H1 (cell line): ENCODE data around the gene PDZRN3. TPM values are rescaled to one million over a fixed set of nuclear protein-coding genes. Genes with fewer than 3 reads are reported as not detected.

Experiments
- CTCF ChIA-PET: fragments of 300-600 bp; sonication (Branson Sonifier 250); formaldehyde crosslinking; loops from one replicate; lab custom pipeline; 2021; ENCODE audit not compliant: partially characterized antibody; lab: Charles Lee
- POLR2A ChIA-PET: fragments of 300-600 bp; sonication (Branson Sonifier 250); formaldehyde crosslinking; loops from one replicate; lab custom pipeline; 2021; ENCODE audit warnings: inconsistent platforms; ENCODE audit not compliant: partially characterized antibody; lab: Charles Lee
- DNase-seq, 2 experiments: peaks; one replicate each; pipeline versions ENCODE4 v3.0.0 to v3.0.0-alpha.2; 2010 to 2022; ENCODE audit warnings: low spot score in 2 of 2, low read depth in 1 of 2, mixed read lengths in 1 of 2
- FAIRE-seq: peaks from 2 replicates; lab custom pipeline; 2011; peaks lifted over from hg19 to GRCh38; lab: Jason Lieb, UNC
- H2AFZ ChIP-seq: 2 replicates; pipeline ENCODE4 v1.8.1; 2012; ENCODE audit warnings: low read length, inconsistent platforms
- H2AK5ac ChIP-seq: 2 replicates; pipeline ENCODE4 v1.6.1; 2013; ENCODE audit warnings: low read depth, low read length
- H2BK120ac ChIP-seq: replicated peaks from 2 replicates; pipeline ENCODE3; 2013; ENCODE audit warnings: low read depth, low read length, inconsistent platforms
- H2BK12ac ChIP-seq: 2 replicates; pipeline ENCODE4 v1.6.1; 2013; ENCODE audit warnings: low read depth, low read length
- H2BK15ac ChIP-seq: 2 replicates; pipeline ENCODE4 v1.6.1; 2013; ENCODE audit warnings: low read length
- H2BK20ac ChIP-seq: 2 replicates; pipeline ENCODE4 v1.6.1; 2013; ENCODE audit warnings: low read length
- H2BK5ac ChIP-seq: 2 replicates; pipeline ENCODE4 v1.6.1; 2013; ENCODE audit warnings: low read depth, low read length
- H3K14ac ChIP-seq: 2 replicates; pipeline ENCODE4 v1.6.1; 2013; ENCODE audit warnings: inconsistent platforms; ENCODE audit not compliant: insufficient read length
- H3K18ac ChIP-seq: 2 replicates; pipeline ENCODE4 v1.6.1; 2013; ENCODE audit warnings: low read length; ENCODE audit errors: extremely low read depth
- H3K23ac ChIP-seq: 2 replicates; pipeline ENCODE4 v1.6.1; 2013; ENCODE audit warnings: inconsistent platforms; ENCODE audit not compliant: insufficient read length
- H3K23me2 ChIP-seq: 2 replicates; pipeline ENCODE4 v1.6.1; 2013; ENCODE audit warnings: low read depth, low read length
- H3K27ac ChIP-seq: 2 replicates; pipeline ENCODE4 v1.6.1; 2011; ENCODE audit warnings: low read depth, low read length, inconsistent platforms
- H3K27me3 ChIP-seq, 4 experiments: replicated peaks in 1 of 4; 1 replicate in 1 of 4; 2 replicates in 3 of 4; pipeline versions ENCODE4 v1.6.1 to v1.8.1; 2011 to 2013; ENCODE audit warnings: low read length in 3 of 4, mild to moderate bottlenecking in 3 of 4, inconsistent platforms in 2 of 4, mixed read lengths in 2 of 4, moderate library complexity in 1 of 4; ENCODE audit not compliant: control insufficient read depth in 3 of 4, insufficient read depth in 3 of 4; ENCODE audit errors: extremely low read depth in 1 of 4
- H3K36me3 ChIP-seq, 4 experiments: 2 replicates each; pipeline versions ENCODE4 v1.6.1 to v1.8.1; 2011 to 2013; ENCODE audit warnings: mild to moderate bottlenecking in 4 of 4, low read length in 3 of 4, moderate library complexity in 2 of 4, control low read depth in 1 of 4, inconsistent platforms in 1 of 4; ENCODE audit not compliant: insufficient read depth in 4 of 4, control insufficient read depth in 2 of 4
- H3K4ac ChIP-seq: replicated peaks from 2 replicates; pipeline ENCODE3; 2013; ENCODE audit warnings: low read length, low read depth, mixed read lengths, inconsistent platforms; ENCODE audit not compliant: insufficient read length
- H3K4me1 ChIP-seq, 4 experiments: replicated peaks in 1 of 4; 1 replicate in 1 of 4; 2 replicates in 3 of 4; pipeline versions ENCODE4 v1.6.1 to v1.8.1; 2011 to 2013; ENCODE audit warnings: low read length in 3 of 4, inconsistent platforms in 2 of 4, mixed read lengths in 1 of 4; ENCODE audit not compliant: insufficient read depth in 4 of 4, control insufficient read depth in 3 of 4
- H3K4me2 ChIP-seq, 2 experiments: 2 replicates each; pipeline versions ENCODE4 v1.6.1 to v1.8.1; 2011 to 2013; ENCODE audit warnings: low read depth in 2 of 2, low read length in 2 of 2, control low read depth in 1 of 2, inconsistent platforms in 1 of 2, mild to moderate bottlenecking in 1 of 2; ENCODE audit not compliant: insufficient read depth in 1 of 2
- H3K4me3 ChIP-seq, 4 experiments: fragments of 200-600, 300-600 bp in 1 of 4; sonication (generic), shearing (Covaris generic), sonication (Bioruptor Twin) in 1 of 4; 2 replicates each; pipeline versions ENCODE4 v1.5.1 to v1.8.1; 2011 to 2016; ENCODE audit warnings: low read length in 4 of 4, low read depth in 3 of 4, control low read depth in 2 of 4, inconsistent platforms in 2 of 4, mild to moderate bottlenecking in 2 of 4, mixed read lengths in 1 of 4, moderate library complexity in 1 of 4; ENCODE audit not compliant: insufficient read depth in 2 of 4; ENCODE audit errors: extremely low read depth in 1 of 4
- H3K56ac ChIP-seq: replicated peaks from 2 replicates; pipeline ENCODE3; 2013; ENCODE audit warnings: low read depth, mild to moderate bottlenecking, mixed read lengths, low read length, inconsistent platforms; ENCODE audit not compliant: insufficient read length
- H3K79me1 ChIP-seq: 2 replicates; pipeline ENCODE4 v1.6.1; 2013; ENCODE audit warnings: low read depth, low read length, control low read depth
- H3K79me2 ChIP-seq, 2 experiments: 2 replicates each; pipeline versions ENCODE4 v1.6.1 to v1.8.1; 2012 to 2013; ENCODE audit warnings: low read length in 2 of 2, mild to moderate bottlenecking in 2 of 2, inconsistent platforms in 1 of 2; ENCODE audit not compliant: insufficient read depth in 2 of 2, control insufficient read depth in 1 of 2
- H3K9ac ChIP-seq, 4 experiments: replicated peaks in 1 of 4; 1 replicate in 1 of 4; 2 replicates in 3 of 4; pipeline versions ENCODE4 v1.6.1 to v1.8.1; 2011 to 2013; ENCODE audit warnings: low read depth in 3 of 4, low read length in 3 of 4, control low read depth in 2 of 4, mild to moderate bottlenecking in 2 of 4, moderate library complexity in 2 of 4, inconsistent platforms in 1 of 4; ENCODE audit errors: extremely low read depth in 1 of 4
- H3K9me3 ChIP-seq, 2 experiments: 2 replicates each; pipeline versions ENCODE4 v1.6.1 to v1.8.1; 2012 to 2013; ENCODE audit warnings: mild to moderate bottlenecking in 2 of 2, moderate library complexity in 2 of 2, control low read depth in 1 of 2, inconsistent platforms in 1 of 2, low read depth in 1 of 2, low read length in 1 of 2, mixed read lengths in 1 of 2; ENCODE audit not compliant: insufficient read depth in 2 of 2
- H4K20me1 ChIP-seq, 2 experiments: replicated peaks in 1 of 2; 2 replicates each; pipeline versions ENCODE3 to v1.8.1; 2011 to 2013; ENCODE audit warnings: inconsistent platforms in 2 of 2, low read length in 2 of 2, mild to moderate bottlenecking in 1 of 2; ENCODE audit not compliant: insufficient read depth in 2 of 2, control insufficient read depth in 1 of 2
- H4K5ac ChIP-seq: 2 replicates; pipeline ENCODE4 v1.6.1; 2013; ENCODE audit warnings: low read length, low read depth, mixed read lengths, inconsistent platforms; ENCODE audit not compliant: insufficient read length
- H4K8ac ChIP-seq: 2 replicates; pipeline ENCODE4 v1.8.0; 2013; ENCODE audit warnings: mild to moderate bottlenecking, moderate library complexity, low read length, inconsistent platforms; ENCODE audit not compliant: insufficient read depth; ENCODE audit errors: extremely low read depth
- H4K91ac ChIP-seq: replicated peaks from 2 replicates; pipeline ENCODE3; 2013; ENCODE audit warnings: low read length, mixed read lengths, inconsistent platforms; ENCODE audit not compliant: insufficient read length
- KDM5A ChIP-seq: fragments of 200-600 bp; IDR thresholded peaks from 2 replicates; pipeline ENCODE4 v1.7.1; 2012; ENCODE audit warnings: mild to moderate bottlenecking, low read length, inconsistent platforms, mixed read lengths
- PHF8 ChIP-seq: fragments of 200-600 bp; sonication (generic); conservative IDR thresholded peaks from 2 replicates; pipeline ENCODE4 v1.7.1; 2012; ENCODE audit warnings: low read depth, mild to moderate bottlenecking, inconsistent platforms, low read length, moderate library complexity
- WGBS, 2 experiments: shearing (Covaris generic) in 1 of 2; methylation state at CpG; one replicate each; pipeline versions ENCODE4 v1.1.6 to v1.1.7; 2013 to 2015; ENCODE audit warnings: low lambda C conversion rate in 2 of 2, mixed read lengths in 2 of 2, inconsistent platforms in 1 of 2, low coverage in 1 of 2, missing lambda C conversion rate in 1 of 2; ENCODE audit not compliant: insufficient replicate concordance in 2 of 2, insufficient coverage in 1 of 2, insufficient read length in 1 of 2; ENCODE audit errors: extremely low coverage in 1 of 2, missing lambda C conversion rate in 1 of 2; 5-methylcytosine and 5-hydroxymethylcytosine counted together
- polyA plus RNA-seq, 7 experiments: library from polyadenylated mRNA; depleted of rRNA in 3 of 7; stranded (reverse) in 5 of 7; unstranded in 2 of 7; fragments of >200 nt in 5 of 7; fragments of 200-250 nt in 2 of 7; gene quantifications; 1 replicate in 5 of 7; 2 replicates in 1 of 7; 4 replicates in 1 of 7; pipeline versions ENCODE4 v1.2.1 to v1.2.3, GENCODE V29; 2011 to 2013; ENCODE audit warnings: missing spikeins in 2 of 7, mixed read lengths in 2 of 7
- total RNA-seq: library from RNA; stranded (reverse); fragmentation: NEBNext Ultra II Directional; extraction: Animal tissue kit (Norgen Biotek cat#: 25700); gene quantifications from 2 replicates; pipeline ENCODE4 v1.2.1, GENCODE V29; 2021

Gene PDZRN3
- total and polyA plus RNA-seq, 2 of the 8 experiments (the other 6 are each of a cell fraction or from before 2014, with no cell fraction given) = 4.2 to 20.5 TPM

- FAIRE-seq = no peak
- Histone ChIP-seq H3K18ac (no peak overlapping the region), H3K36me3 (peaks cover 0 to 8% (median 3%) of the 10 kb centered on the region in 4 experiments; a peak in 6 of 8 replicates)
Measured at GRCh38 chr3:73394240-73394639, 230.5 kb downstream of the PDZRN3 start.

More at GRCh38 chr3:73394240-73394639, 230.5 kb downstream of the PDZRN3 start:
- Histone ChIP-seq H4K5ac (no peak overlapping the region), H3K4me1 (no peaks in the 10 kb centered on the region), H3K27me3 (no peaks in the 10 kb centered on the region), H2BK12ac (no peak overlapping the region), H2BK15ac (no peak overlapping the region), H3K23me2 (no peaks in the 10 kb centered on the region), H2AFZ (no peak overlapping the region), H2AK5ac (no peak overlapping the region), H3K27ac (no peak overlapping the region), H2BK20ac (no peak overlapping the region), H4K8ac (no peak overlapping the region), H3K79me2 (no peaks in the 10 kb centered on the region), H3K4me2 (no peak overlapping the region), H4K91ac (no peak overlapping the region), H3K79me1 (no peaks in the 10 kb centered on the region; the same call in 1 of the 2 replicates), H4K20me1 (no peaks in the 10 kb centered on the region), H3K56ac (no peak overlapping the region), H2BK5ac (no peak overlapping the region), H3K9me3 (no peaks in the 10 kb centered on the region), H3K4me3 (no peak overlapping the region), H3K4ac (no peak overlapping the region), H3K23ac (no peak overlapping the region), H3K14ac (no peak overlapping the region), H3K9ac (no peak overlapping the region), H2BK120ac (no peak overlapping the region)
- POLR2A ChIA-PET = no interaction called here
- WGBS, 2 experiments = 91% methylated on average over 5 of the region's 5 CpGs; no CpG with 5 or more reads in 1 of the 2 experiments
- TF ChIP-seq KDM5A (no peak), PHF8 (no peak)
- no peak for DNase-seq
- CTCF ChIA-PET = interaction anchor here (1.0 to 1.3 kb wide), 2 partner anchors 10 to 250 kb away, joined by 3 read pairs; no protein-coding TSS in a partner anchor
